Stimulated activated CD8-positive, alpha-beta memory T cell treated with anti-CD3 and anti-CD28 coated beads, Interleukin-12 subunit alpha, Interleukin-12 subunit beta, amount 100 ng/mL, for 24 hours (primary cell): ENCODE measurements around the gene CDC6.

ENCODE experiments used
- DNase-seq: peaks from one replicate; pipeline ENCODE4 v3.0.0-alpha.2; 2020; ENCODE audit errors: extremely low read depth

CDC6 gene

GRCh38 chr17:40352237-40352778, 64.6 kb downstream of the CDC6 start:
- no peak for DNase-seq

DNA sequence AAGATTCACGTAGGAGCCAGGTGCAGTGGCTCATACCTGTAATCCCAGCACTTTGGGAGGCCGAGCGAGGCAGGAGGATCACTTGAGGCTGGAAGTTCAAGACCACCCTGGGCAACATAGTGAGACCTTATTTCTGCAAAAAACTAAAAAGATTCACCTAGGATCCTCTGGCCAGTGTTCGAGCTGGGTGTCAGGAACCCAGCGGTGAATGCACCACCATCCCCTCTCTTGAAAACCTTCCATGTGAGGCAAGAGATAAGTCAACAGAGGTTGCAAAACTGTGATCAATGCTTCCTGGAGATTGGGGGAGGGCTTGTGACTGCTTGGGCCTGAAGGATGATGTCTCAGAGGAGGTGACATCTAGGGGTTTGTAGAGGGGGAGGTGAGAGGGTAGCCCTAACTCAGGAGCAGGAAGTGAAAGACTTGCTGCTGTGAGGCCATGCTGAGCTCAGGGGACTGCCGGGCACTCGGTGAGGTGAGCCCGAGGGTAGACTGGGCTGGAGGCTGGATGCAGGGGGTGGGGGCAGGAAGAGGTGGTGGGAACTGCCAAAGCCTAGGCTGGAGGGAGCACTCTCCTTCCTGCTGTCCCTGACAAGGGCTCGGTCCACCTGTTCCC, 65.2 kb downstream of the CDC6 start:
- DNase-seq: no peak
